Measurements from ENCODE around the gene OR2A5.

DNA sequence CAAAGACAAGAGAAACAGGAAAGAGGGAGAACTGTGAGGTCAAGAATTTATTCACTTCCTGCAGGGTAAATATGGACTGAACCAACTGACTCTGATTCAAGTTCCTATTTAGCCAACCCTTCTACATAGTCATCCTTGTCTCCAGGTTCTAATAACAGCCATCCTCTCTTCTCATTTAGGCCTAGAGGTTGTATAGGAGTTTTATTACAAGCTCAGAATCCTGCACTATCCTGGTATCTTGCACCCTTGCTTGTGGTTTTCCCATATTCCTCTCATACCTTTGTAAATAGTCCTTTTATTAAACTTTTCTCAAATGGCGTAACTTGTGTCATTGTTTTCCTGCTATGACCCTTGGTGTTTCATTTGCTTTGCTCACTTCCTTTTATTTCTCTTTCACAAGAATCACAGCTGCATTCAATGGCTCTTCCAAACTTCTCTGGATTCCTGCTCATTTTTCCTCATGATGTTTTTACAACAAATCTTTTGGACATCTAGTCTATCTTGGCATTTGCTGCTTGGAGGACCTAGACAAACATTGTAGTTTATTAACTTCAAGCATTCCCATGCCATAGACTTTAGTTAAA is 12.4 kb upstream of the OR2A5 start:
- TF ChIP-seq, protein P1, sequence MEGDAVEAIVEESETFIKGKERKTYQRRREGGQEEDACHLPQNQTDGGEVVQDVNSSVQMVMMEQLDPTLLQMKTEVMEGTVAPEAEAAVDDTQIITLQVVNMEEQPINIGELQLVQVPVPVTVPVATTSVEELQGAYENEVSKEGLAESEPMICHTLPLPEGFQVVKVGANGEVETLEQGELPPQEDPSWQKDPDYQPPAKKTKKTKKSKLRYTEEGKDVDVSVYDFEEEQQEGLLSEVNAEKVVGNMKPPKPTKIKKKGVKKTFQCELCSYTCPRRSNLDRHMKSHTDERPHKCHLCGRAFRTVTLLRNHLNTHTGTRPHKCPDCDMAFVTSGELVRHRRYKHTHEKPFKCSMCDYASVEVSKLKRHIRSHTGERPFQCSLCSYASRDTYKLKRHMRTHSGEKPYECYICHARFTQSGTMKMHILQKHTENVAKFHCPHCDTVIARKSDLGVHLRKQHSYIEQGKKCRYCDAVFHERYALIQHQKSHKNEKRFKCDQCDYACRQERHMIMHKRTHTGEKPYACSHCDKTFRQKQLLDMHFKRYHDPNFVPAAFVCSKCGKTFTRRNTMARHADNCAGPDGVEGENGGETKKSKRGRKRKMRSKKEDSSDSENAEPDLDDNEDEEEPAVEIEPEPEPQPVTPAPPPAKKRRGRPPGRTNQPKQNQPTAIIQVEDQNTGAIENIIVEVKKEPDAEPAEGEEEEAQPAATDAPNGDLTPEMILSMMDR (IDR thresholded peaks at IDR 0.05), result no peak
- TF ChIP-seq POLR2A (IDR thresholded peaks at IDR 0.05) (no peak), POLR2AphosphoS5 (IDR thresholded peaks at IDR 0.05; ENCODE audit: insufficient read depth in 1 of 2, low read depth in 1 of 2) (no peak)

Data from vagina (tissue), 2 donors.